HG03159 (cell line): ENCODE results near the gene OPN1MW.
"Not testable (repeated sequence)": the region's sequence is repeated elsewhere in the genome, so short reads cannot be mapped to it uniquely, and the experiment has no call there.

Experiments
- ATAC-seq: cut with Tn5 transposase; IDR thresholded peaks from one replicate; pipeline ENCODE4 v1.9.1; 2021; ENCODE audit warnings: mild to moderate bottlenecking, moderate library complexity; ENCODE audit not compliant: unreplicated experiment

Gene OPN1MW

DNA sequence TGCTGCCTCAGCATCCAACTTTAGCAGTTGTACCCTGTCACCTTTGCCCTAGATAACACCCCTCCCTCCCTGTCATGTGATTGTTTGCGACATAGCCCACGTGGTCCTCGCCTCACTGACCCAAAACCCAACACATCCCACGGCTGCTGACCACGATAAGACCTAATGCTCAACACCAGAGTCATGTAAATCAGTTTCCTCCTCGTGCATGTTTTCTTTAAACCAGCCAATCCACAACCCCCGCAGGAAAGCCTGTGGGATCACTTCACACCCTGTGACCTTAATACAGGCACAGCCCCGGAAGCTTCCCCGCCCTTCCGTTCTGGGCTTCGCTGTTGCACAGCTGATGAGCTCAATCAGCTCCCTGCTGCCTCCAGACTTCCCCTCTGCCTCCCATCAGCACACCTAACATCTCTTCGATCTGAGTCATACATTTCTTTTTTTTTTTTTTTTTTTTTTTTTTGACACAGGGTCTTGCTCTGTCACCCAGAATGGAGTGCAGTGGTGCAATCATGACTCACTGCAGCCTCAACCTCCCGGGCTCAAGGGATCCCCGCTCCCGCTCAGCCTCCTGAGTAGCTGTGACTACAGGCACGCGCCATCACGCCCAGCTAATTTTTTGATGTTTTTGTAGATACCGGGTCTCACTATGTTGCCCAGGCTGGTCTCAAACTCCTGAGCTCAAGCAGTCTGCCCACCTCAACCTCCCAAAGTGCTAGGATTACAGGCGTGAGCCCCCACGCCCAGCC lies 27.4 kb downstream of the OPN1MW start:
- ATAC-seq, result peak; percentile 58

DNA sequence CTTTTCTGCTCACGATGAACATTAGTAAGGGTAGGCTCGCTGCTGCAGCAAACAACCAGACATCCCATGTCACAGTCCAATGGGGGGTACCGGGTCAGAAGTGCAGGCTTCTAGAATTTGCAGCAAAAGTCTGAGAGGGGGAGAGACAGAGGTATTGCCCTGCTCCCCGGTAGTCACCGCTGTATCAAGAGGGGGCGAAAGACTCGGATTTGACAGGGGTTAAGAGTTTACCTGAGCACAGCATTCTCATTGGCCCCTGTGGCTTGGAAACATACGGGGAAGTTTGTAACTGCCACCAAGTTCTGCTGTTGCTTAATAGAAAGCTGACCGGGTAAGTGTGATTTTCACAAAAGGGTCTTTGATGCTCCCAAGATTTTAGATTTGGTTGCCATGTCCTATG lies 28.7 kb downstream of the OPN1MW start:
- ATAC-seq, result not testable (repeated sequence)

DNA sequence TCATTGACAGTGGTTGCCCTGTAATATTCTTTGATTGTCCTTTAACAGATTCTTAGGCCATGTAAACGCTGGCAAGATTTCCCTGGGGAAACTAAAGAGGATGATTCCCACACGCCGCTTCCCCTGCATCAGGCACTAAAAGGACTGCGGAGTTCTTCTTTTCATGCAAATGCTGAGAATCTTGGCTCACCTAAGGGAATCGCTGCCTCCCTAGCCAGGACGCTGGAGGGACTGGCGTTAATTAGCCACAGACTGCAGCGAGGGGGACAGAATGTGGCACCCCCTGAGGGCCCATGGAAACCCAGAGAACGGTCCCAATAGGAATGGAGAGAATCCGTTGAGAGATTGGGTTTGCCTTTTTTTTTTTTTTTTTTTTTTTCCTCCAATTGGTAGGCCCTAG lies 29.1 kb downstream of the OPN1MW start:
- not testable (repeated sequence) for ATAC-seq

DNA sequence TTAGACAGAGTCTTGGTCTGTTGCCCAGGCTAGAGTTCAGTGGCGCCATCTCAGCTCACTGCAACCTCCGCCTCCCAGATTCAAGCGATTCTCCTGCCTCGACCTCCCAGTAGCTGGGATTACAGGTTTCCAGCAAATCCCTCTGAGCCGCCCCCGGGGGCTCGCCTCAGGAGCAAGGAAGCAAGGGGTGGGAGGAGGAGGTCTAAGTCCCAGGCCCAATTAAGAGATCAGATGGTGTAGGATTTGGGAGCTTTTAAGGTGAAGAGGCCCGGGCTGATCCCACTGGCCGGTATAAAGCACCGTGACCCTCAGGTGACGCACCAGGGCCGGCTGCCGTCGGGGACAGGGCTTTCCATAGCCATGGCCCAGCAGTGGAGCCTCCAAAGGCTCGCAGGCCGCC lies 37.1 kb downstream of the OPN1MW start, which contains the start of gene OPN1MW2:
Gene OPN1MW2 (plus strand): TSS at position 301 of the 400 bp plus-strand sequence. CDS start 60 bp downstream, at position 361.
- ATAC-seq, result not testable (repeated sequence)

DNA sequence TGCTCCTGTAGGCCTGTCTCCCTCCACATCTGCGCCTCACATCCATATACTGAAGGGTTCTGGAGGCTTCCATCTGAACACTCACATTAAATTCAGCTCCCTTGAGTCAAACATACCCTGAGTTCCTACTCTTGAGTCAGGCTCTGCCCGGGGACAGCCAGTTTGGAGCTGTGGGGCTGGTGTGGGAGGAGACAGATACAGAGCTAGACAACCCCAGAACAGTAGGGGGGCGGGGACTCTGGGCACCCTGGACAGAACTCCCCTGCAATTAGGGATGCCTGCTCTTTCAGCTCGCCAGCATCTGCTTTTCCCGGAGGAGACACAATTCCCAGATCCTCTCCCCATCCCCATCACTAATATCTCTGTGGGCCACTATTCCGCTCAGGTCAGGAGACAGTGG lies 42.9 kb downstream of the OPN1MW start:
- not testable (repeated sequence) for ATAC-seq

DNA sequence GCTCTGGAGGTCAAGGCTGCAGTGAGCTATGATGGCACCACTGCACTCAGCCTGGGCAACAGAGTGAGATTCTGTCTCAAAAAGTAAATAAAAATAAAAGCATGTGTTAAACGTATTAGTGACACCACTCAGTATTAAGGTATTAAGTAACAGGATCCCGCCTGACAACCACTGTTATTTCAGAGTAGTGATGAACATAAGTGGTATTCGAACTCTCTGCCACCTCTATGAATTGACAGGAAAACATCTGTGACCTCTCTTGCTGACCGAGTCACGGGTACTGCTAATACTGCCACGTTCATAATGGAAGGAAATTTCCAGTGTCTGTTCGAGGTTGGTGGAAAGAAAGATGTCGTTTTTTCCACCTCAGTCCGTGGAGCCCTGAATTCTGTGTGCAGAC lies 44.3 kb downstream of the OPN1MW start:
- ATAC-seq, result not testable (repeated sequence)

DNA sequence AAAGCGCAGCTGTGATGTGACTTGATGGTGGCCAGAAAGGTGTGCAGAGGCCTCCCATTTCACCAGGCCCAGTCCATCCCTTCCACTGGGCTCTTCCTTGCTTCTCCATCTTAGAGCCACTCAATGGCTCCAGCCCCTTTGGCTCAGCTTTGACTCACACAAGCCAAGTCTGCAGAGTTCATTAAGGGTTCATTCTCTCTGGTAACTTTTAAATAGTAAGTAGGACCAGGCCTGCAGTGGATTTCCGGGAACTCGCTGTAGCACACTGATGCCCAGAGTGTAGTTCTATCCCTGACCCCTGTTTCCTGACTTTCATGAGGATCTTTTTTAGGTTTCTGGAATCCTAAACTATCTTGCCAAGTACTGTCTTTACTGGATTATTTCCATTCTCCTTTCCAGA lies 49.0 kb downstream of the OPN1MW start:
- ATAC-seq, result not testable (repeated sequence)

DNA sequence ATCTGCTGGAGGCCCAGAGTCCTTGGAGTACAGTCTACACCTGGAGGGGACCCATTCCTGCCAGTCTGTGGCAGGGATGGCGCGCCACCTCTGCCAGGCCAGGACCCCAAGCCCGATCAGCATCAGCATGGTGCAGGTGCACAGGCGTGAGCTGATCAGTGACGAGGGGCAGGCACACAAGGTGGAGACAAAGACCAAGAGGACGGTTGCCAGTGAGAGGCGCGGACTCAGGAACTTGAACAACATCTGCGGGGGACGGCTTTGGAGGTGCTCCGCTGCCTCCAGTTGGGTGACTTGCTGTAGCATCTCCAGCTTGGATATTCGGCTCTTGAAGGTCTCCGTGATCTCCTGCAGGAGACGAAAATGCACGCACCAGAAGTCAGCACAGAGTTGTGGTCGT lies 51.2 kb downstream of the OPN1MW start:
- not testable (repeated sequence) for ATAC-seq

DNA sequence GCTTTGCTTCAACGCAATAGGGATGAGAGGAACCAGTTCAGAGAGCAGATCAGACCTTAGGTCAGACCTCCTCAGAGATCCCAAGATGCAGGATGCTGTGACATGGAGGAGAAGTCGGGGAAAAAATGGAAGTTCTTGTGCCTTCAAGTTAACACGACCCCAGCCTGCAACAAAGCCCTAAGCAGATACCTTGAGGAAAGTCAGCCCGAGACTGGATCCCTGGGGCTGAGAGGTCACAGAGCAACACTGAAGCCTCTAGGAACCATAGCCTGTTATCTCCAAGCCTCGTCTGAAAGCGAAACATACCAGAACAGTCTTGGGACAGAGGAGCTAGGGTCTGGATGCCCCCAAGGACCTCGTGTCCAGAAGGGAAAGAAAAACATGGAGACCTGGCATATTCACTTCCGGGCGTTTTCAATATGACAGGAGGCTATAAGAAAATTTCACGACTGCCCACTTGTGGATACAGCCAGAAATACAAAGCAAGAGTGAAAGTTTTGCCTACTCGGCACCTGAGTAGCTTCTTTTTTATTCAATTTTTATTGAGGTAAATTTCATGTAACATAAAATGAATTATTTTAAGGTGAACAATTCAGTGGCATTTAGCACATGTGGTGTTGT lies 56.7 kb downstream of the OPN1MW start:
- not testable (repeated sequence) for ATAC-seq

DNA sequence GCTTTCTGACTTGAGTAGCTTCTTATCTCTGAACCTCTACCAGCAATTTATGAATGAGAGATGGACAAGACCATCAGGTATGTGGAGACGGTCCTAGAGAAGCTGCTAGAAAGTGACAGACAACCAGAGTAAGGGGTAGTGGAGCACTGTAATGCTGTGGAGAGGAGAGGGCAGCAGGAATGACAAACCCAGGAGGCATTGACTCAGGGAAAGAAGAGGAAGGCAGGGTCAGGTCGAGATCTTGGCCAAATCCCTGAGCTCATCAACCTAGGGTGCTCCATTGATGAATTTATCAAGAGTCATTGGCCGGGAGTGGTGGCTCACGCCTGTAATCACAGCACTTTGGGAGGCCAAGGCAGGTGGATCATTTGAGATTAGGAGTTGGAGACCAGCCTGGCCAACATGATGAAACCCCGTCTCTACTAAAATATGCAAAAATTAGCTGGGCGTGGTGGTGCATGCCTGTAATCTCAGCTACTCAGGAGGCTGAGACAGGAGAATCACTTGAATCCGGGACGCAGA lies 57.6 kb downstream of the OPN1MW start:
- not testable (repeated sequence) for ATAC-seq
